ENCODE data around the gene DNAH14. TPM values are rescaled to one million over a fixed set of nuclear protein-coding genes. Genes with fewer than 3 reads are reported as not detected.

Gene DNAH14
- total and polyA plus RNA-seq, 2 of the 13 experiments (the other 11 are each of a cell fraction or from before 2014, with no cell fraction given): 4.5 to 27.5 TPM

GRCh38 chr1:225156254-225156653, 226.8 kb downstream of the DNAH14 start (continued):
- TF ChIP-seq, protein P1, sequence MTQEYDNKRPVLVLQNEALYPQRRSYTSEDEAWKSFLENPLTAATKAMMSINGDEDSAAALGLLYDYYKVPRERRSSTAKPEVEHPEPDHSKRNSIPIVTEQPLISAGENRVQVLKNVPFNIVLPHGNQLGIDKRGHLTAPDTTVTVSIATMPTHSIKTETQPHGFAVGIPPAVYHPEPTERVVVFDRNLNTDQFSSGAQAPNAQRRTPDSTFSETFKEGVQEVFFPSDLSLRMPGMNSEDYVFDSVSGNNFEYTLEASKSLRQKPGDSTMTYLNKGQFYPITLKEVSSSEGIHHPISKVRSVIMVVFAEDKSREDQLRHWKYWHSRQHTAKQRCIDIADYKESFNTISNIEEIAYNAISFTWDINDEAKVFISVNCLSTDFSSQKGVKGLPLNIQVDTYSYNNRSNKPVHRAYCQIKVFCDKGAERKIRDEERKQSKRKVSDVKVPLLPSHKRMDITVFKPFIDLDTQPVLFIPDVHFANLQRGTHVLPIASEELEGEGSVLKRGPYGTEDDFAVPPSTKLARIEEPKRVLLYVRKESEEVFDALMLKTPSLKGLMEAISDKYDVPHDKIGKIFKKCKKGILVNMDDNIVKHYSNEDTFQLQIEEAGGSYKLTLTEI (CRISPR knock-in tag; conservative IDR thresholded peaks at IDR 0.05): no peak
- TF ChIP-seq CBX5 (CRISPR knock-in tag; IDR thresholded peaks at IDR 0.05; ENCODE audit: borderline replicate concordance) (no peak), POLR2AphosphoS2 (IDR thresholded peaks at IDR 0.05; ENCODE audit: low read depth, low read length) (no peak), FOXP1 (IDR thresholded peaks at IDR 0.05) (no peak), FOXP1 (CRISPR knock-in tag; IDR thresholded peaks at IDR 0.05) (no peak)

GRCh38 chr1:225158291-225158690, 228.8 kb downstream of the DNAH14 start:
- ATAC-seq: no peak
- 94% methylated on average over 4 of the region's 4 CpGs for WGBS (ENCODE audit: low lambda C conversion rate)
- POLR2A ChIA-PET: no interaction called here
- no peak overlapping the region for H2AFZ ChIP-seq (ENCODE audit: low read length)
- H3K79me2 ChIP-seq (ENCODE audit: insufficient read depth, low read length): no peaks in the 10 kb centered on the region
- H4K20me1 ChIP-seq (ENCODE audit: insufficient read depth, low read length): no peaks in the 10 kb centered on the region
- BruUV-seq (replicated peaks): no TSS peak
- intact Hi-C loops (cut with micrococcal nuclease; ENCODE audit: unreplicated experiment) (no loop called here), in situ Hi-C loops (cut with HindIII; ENCODE audit: extremely low pct_ligation_motif_present, low pct_unique_long_range_greater_than_20kb) (no loop called here)
- no peak for DNase-seq (ENCODE audit: low spot score)
- H3K27me3 ChIP-seq (ENCODE audit: control insufficient read depth in 1 of 2, insufficient read depth in 2 of 2, low read length in 2 of 2): no peaks in the 10 kb centered on the region
- FAIRE-seq: no peak
- H3K9me3 ChIP-seq (ENCODE audit: low read length): no peaks in the 10 kb centered on the region
- H3K27ac ChIP-seq (ENCODE audit: extremely low read length, insufficient read depth, low read length): no peak overlapping the region
- no peak overlapping the region for H3K4me3 ChIP-seq (replicated peaks in 1 of 3; ENCODE audit: insufficient read depth in 1 of 3, low read depth in 2 of 3, low read length in 3 of 3)
- no peak overlapping the region for H3K9ac ChIP-seq (ENCODE audit: insufficient read depth, low read depth, low read length)
- H3K4me2 ChIP-seq (ENCODE audit: low read depth, low read length): no peak overlapping the region
- no peaks in the 10 kb centered on the region for H3K4me1 ChIP-seq (ENCODE audit: insufficient read depth, low read length)
- H3K36me3 ChIP-seq (replicated peaks in 1 of 2; ENCODE audit: control insufficient read depth in 1 of 2, insufficient read depth in 2 of 2, low read length in 2 of 2): no peaks in the 10 kb centered on the region
- CTCF ChIA-PET (ENCODE audit: low intra/inter-chr PET ratio, low total read pairs): no interaction called here
- TF ChIP-seq ATF2 (CRISPR knock-in tag; IDR thresholded peaks at IDR 0.05): no peak
- TF ChIP-seq HOXA9 (CRISPR knock-in tag; IDR thresholded peaks at IDR 0.05; ENCODE audit: borderline replicate concordance): no peak
- no peak for TF ChIP-seq MIER3 (CRISPR knock-in tag; IDR thresholded peaks at IDR 0.05; ENCODE audit: borderline replicate concordance)
- no peak for TF ChIP-seq BCLAF1 (IDR thresholded peaks at IDR 0.05)
- no peak for TF ChIP-seq FOXK2 (IDR thresholded peaks at IDR 0.05)
- TF ChIP-seq ZNF335 (CRISPR knock-in tag; IDR thresholded peaks at IDR 0.05): no peak
- TF ChIP-seq, protein P2, sequence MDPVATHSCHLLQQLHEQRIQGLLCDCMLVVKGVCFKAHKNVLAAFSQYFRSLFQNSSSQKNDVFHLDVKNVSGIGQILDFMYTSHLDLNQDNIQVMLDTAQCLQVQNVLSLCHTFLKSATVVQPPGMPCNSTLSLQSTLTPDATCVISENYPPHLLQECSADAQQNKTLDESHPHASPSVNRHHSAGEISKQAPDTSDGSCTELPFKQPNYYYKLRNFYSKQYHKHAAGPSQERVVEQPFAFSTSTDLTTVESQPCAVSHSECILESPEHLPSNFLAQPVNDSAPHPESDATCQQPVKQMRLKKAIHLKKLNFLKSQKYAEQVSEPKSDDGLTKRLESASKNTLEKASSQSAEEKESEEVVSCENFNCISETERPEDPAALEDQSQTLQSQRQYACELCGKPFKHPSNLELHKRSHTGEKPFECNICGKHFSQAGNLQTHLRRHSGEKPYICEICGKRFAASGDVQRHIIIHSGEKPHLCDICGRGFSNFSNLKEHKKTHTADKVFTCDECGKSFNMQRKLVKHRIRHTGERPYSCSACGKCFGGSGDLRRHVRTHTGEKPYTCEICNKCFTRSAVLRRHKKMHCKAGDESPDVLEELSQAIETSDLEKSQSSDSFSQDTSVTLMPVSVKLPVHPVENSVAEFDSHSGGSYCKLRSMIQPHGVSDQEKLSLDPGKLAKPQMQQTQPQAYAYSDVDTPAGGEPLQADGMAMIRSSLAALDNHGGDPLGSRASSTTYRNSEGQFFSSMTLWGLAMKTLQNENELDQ (CRISPR knock-in tag; IDR thresholded peaks at IDR 0.05; ENCODE audit: borderline replicate concordance): no peak
- no peak for TF ChIP-seq ZMAT5 (CRISPR knock-in tag; IDR thresholded peaks at IDR 0.05; ENCODE audit: borderline replicate concordance, low read depth)
- TF ChIP-seq MTA3 (CRISPR knock-in tag; IDR thresholded peaks at IDR 0.05): no peak
